8988T (cell line): Measurements from ENCODE around the gene TCAP.

Experiments used
- DNase-seq: peaks from one replicate; pipeline ENCODE4 v3.0.0; 2011

The TCAP gene

DNA sequence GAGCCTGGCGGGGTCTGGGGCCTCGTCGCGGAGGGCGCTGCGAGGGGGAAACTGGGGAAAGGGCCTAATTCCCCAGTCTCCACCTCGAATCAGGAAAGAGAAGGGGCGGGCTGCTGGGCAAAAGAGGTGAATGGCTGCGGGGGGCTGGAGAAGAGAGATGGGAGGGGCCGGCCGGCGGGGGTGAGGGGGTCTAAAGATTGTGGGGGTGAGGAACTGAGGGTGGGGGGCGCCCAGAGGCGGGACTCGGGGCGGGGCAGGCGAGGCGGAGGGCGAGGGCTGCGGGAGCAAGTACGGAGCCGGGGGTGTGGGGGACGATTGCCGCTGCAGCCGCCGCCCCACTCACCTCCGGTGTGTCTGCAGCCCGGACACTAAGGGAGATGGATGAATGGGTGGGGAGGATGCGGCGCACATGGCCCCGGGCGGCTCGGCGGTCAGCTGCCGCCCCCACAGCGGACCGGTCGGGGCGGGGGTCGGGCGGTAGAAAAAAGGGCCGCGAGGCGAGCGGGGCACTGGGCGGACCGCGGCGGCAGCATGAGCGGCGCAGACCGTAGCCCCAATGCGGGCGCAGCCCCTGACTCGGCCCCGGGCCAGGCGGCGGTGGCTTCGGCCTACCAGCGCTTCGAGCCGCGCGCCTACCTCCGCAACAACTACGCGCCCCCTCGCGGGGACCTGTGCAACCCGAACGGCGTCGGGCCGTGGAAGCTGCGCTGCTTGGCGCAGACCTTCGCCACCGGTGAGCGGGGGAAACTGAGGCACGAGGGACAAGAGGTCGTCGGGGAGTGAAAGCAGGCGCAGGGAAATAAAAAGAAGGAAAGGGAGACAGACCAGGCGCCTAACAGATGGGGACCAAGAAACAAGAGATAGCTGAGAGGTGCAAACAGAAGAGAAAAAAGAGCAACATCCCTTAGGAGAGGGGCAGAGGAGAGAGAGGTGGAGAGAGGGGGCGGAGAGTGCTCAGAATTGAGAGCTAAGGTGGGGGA is 3.1 kb downstream of the TCAP start, which contains the start of gene PNMT:
PNMT (plus strand) TSS at position 509 of the 980 bp plus-strand sequence; CDS start at position 532, 23 bp downstream.
- DNase-seq: peak; percentile 79

DNA sequence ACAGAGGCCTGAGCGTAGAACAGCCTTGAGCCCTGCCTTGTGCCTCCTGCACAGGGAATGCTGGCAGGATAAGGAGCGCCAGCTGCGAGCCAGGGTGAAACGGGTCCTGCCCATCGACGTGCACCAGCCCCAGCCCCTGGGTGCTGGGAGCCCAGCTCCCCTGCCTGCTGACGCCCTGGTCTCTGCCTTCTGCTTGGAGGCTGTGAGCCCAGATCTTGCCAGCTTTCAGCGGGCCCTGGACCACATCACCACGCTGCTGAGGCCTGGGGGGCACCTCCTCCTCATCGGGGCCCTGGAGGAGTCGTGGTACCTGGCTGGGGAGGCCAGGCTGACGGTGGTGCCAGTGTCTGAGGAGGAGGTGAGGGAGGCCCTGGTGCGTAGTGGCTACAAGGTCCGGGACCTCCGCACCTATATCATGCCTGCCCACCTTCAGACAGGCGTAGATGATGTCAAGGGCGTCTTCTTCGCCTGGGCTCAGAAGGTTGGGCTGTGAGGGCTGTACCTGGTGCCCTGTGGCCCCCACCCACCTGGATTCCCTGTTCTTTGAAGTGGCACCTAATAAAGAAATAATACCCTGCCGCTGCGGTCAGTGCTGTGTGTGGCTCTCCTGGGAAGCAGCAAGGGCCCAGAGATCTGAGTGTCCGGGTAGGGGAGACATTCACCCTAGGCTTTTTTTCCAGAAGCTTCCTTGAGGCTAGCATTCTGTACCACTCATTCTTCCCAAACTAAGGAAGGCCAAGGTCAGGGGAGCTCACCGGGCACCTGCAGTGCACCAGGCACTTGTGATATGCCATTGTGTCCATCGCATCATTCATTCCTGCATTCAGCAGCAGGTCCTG is 5.0 kb downstream of the TCAP start:
- DNase-seq: no peak

DNA sequence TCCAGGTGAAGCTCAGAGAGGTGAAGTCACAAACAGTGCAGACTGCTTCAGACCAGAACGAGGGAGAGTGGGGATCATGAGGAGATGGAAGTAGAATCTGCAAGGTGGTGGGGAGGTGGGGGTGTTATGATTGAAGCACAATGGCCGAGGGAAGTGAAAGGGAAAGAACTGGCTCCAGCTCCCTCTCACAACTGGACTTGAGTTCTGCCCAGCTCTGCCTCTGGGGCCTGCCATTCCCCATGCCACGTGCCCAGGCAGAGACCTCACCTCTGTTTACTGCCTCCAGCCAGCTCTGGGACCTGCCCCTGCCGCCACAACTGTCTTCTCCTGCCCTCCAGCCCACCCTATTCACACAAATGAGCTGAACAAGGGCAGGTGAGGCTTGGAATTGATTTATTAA is 5.6 kb downstream of the TCAP start:
- DNase-seq: no peak

DNA sequence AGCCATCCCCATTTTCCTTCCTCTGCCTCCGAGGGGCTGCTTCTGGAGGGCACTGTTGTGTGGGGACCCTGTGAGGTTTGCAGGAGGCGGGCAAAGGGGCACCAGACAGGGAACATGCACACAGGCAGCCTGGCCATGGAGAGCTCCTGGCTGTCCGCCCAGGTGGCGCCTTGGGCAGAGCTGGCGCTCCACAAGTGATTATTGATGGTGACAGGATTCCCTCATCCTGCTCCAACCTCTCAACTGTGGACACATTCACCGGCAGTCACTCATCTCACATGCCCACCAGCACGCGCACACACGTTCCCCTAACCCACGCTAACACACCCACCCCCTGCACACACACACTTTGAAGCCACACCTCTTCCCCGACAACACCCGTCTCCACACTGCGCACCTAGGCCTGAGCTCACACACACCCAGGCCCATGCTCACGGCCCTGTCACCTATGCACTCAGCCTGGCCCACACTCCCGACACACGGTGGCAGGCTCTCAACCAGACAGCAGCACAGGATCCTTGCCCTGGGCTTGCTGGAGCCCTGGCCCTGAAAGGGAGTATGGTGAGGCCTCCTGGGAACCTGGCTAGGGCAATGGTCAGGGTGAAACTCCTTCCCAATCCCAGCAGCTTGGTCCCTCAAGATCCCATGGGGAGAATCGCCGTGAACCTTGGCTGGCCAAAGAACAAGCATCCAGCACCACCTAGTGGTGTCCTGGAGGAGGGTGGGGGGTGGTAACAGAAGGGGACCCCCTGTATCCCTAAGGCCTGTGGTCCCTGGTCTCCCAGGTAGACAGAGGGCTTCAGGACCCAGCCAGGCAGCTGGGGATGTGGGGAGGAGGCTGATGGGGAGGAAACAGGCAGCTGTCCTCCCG is 6.7 kb downstream of the TCAP start:
- peak; percentile 80 for DNase-seq

DNA sequence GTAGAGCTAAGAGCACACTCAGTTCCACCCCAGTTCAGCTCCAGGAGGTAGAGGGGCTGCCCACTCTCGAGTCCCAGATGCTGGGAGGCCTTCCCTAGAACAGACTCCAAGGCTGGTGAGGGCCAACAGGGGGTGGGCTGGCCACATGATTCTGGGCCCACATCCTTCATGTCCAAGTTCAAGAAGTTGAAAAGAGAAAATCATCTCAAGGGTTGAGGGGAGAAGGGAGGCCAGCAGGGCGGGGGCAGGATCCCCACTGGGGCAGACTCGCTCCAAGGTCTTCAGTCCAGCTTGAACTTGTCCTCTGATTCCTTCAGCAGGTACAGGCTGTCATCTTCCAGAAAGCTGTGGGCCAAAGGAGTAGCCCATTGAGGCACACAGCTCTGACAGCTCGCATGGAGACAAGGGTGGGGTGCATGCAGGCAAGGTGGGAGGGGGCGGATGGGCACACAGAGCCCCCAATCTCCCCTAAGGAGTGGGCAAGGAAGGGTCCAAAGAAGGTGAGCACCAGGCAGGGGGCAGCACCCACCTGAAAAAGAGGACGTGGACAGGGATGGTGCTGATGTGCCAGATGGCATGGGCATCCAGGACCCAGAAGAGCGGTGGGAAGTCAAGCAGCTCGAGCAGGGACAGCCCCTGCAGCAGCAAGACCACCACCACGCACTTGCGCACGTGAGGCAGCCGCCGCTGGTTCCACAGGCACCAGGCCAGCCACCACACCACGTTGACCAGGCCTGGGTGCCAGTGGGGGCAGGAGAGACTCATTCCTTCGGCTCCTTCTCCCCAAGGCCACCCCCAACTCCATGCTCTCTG is 7.6 kb downstream of the TCAP start:
- no peak for DNase-seq

DNA sequence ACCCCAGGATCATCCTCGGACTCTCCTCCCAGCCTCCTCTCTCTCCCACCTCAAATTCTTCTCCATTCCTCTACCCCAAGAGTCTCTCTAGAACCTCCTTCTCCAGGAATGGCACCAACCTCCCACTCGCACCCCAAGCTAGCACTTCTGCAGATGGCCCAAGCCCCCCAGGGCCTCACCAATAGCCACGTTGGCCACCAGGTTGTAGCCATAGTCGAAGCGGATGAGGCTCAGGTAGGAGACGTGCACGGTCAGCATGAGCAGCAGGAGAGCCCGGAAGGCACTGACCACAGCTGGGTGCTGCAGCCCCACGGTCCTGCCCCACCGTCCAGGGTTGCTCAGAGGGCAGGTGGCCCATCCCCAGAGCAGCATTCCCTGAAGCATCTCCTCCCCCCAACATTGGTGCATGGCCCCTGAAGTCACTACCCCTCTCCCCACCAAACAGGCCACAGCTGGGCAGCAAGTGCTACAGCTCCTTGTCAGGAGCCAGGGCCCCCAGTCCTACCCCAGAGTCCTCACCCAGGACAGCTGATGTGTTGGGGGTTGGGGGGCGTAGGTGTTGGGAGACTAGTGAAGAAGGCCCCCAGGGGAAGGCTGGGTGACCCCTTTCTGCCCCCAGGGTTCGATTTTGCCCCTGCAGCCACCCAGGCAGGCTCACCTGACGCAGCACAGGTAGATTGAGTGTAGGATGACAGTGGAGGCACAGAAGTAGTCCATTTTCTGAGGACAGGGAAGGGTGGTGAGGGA is 8.4 kb downstream of the TCAP start:
- DNase-seq: no peak

DNA sequence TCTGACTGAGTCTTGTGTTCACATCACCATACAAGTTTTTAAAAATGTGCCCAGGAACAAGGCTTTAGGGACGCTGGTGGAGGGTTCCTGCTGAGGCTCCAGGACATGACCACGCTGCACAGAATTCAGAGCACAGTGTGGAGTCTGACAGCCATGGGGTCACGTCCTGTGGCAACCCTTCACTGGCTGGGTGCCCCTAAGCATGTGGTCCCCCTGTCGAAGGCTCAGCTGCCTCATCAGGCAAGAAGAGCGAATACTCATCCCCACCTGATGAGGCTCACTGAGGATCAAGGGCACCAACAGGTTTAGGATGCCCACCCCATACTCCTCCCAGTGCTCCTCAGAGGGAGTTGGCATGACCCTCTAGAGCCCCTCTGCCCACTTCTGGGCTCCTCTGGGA is 9.0 kb downstream of the TCAP start:
- no peak for DNase-seq

DNA sequence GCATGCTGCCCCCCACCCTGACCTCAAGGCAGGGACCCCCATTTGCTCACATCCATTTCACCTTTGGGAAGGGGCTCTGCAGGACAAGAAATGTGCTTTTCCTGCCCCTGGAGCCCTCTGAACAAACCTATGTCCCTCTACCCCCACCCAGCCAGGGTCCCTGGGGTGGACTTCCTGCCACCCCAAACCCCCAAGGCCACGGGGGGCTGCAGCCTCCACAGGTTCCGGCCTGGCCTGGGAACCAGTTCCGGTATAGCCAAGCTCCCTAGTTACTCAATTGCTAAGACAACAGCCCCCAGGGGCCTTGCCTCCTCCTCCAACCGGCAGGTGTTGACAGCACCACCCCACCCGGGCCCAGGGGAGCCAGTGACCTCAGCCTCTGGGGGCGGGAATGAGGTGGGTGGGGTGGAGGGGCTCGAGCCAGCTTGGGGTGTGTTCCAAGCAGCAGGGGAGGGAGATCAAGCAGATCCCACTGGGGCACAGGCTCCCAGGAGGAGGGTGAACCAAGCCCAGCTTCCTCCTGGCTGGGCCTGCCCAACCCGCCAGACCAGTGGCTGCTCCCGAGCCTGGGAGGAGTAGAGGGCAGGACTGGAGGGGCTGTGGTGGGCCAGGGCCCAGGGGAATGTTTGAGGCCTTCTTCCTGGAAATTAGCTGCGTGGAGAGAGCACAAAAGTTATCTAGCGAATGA is 9.7 kb downstream of the TCAP start:
- DNase-seq: no peak

DNA sequence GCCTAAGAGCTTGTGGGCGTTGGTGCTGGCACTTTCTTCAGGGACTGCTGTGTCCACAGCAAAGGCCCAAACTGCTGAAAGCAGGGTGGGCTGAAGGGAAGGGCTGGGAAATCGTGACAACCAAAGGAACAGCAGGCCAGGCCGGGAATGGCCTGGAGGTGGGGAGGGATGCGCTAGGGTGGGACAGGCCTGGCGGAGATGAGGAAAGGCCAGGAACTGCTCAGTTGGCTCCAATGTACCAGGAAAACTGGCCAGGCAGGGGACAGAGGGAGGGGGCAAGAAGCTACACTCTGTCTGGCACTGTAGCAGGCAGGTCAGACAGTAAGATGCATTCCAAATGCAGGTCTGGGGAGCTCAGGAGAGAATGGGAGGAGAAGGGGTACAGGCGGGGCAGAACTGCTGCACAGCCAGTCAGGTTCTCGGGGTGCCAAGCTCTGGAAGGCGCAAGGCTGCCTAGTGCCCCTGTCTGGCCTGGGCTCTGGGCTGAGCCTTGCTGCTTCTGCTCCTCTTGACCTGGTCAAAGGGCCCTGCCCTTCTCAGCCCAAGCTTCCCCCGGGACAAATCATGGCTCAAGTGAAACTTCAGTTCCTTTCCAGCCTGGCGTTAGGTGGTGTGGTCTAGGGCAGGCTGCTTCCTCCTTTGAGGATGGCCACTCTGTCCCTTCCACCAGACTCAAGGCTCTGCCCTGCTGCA is 10.4 kb downstream of the TCAP start:
- no peak for DNase-seq

DNA sequence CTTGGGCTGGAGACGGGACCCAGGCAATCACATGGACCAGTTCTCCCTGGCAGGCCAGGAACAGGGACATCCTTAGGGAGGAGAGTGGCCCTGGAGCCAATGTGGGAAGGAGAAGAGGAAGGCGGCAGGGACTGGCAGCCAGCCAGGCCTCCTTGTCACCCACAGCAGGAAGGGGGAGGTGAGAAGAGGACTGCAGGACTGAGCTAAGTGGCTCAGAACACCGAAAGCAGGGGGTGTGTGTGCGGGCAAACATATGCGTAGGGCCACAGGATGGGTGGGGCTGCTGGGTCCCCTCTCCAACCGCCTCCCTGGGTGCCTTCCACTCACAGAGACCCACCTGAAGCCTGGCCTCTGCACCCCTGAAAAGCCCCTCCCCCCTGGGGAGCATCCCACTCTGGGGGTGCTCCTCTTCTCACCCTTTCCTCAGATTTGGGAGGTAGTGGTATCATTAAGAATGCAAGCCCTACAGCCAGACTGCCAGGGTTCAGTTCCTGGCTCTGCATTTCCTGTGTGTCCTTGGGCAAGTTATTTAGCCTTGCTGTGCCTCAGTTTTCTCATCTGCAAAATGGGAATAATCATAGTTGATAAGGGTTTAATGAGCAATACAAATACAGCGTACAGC is 11.2 kb downstream of the TCAP start:
- DNase-seq: no peak

DNA sequence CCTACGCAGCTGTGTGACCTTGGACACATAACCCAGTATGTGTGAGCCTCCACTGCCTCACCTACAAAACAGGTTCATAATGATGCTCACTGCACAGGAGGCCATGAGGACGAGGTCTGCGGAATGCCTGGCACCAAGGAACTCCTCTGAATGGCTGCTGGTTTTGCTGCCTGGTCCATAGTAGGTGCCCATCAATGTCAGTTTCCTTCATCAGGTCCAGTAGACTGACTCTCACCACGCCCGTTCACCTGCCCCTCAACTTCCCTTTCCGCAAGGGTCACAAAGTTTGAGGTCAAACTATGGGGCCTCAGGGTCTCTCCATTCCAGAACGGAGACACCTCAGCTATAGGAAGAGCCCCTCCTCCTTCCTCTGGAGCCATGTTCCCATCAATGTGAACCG is 11.9 kb downstream of the TCAP start:
- no peak for DNase-seq

DNA sequence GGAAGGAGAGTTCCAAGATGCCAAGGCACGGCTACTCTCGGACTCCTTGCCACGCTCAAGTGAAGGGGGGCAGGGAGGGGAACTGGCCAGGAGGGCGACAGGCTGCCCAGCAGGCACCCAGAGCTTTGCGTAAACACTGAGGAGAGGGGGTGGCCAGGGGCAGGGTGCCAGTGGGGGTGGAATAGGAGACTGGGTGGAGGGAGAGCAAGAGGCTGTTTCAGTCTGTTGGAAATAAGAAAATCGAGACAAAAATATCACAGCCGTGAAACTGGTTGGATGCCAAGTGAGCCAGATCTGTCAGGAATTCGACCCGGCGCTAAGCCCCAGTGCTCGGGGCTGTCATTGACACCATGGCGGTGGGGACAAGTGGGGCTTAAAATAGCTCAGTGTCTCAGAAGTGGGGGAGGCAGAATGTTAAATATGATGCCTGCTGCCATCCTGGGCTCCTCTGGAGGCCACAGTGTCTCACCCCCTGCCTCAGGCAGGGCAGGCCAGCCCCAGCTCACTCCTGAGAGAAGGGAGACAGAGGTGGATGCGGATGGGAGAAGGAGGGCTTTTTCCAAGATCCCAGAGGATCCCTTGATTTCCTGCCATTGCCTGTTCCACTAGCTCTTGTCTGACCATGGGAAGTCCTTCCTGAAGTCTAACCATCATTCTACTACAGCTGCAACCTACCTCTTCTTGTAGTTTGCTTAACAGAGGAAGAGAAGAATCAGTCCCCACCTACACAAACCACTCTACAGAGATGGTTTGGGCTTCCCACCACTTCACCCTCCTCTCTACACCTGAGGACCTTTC is 12.6 kb downstream of the TCAP start:
- no peak for DNase-seq

DNA sequence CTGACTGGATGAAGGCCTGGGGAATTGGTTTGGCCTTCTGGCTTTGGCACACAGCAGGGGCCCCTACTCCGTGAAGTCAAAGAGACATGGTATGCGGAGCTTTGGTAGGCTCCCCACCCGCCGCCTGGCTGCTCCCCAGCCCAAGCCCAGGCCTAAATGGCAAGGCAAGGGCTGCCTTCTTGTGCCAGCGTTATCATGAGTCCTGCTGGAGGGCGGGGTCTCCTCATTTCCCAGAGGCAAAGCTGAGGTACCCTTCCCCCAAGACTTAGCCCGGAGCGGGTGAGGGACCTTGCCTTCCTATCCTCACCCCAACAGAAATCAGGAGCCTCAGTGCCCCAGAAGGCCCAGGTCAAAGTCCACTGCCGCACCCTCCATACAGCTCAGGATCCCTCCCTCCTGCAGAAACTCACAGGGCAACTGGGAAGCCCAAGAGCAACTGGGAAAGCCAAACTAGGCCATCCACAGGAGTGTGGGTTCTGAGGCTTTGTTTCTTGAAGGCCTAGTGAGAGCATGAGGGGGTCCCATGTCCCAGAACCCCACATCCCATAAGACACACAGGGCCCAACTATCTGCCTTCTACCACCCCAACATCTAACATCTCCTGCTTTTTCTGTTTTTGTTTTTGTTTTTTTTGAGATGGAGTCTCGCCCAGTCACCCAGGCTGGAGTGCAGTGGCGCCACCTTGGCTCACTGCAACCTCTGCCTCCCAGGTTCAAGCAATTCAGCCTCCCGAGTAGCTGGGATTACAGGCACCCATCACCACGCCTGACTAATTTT is 13.4 kb downstream of the TCAP start:
- DNase-seq: no peak

DNA sequence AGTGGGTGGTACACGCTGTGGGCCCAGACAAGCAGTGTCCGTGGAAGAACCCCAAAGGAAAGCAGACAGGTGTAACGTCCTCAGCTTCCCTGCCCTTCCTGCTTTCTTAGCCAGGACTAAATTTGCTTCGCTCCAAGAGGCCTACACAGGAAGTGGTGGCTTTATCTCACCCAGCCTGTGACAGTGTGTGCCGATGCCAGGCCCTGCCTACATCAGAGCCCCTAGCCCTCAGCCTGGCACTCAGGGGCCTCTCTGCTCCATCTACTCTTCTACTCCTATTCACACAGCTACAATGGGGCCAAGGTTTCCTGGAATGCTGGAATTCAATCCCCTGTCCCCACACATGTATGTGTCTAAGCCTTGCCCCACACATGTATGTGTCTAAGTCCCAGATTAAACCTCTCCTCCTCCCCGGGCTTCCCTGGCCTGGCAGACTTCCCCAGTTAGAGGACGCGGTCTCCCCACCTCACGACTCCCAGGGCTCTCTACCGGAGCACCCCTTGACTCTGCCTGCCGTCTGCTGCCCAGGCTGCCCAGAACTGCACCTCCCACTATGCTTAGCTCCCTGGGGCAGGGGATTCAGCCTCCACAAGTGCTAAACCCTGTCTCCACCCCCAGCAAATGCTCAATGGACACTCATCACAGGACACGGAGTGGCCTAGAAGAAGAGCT is 14.5 kb downstream of the TCAP start:
- DNase-seq: no peak

DNA sequence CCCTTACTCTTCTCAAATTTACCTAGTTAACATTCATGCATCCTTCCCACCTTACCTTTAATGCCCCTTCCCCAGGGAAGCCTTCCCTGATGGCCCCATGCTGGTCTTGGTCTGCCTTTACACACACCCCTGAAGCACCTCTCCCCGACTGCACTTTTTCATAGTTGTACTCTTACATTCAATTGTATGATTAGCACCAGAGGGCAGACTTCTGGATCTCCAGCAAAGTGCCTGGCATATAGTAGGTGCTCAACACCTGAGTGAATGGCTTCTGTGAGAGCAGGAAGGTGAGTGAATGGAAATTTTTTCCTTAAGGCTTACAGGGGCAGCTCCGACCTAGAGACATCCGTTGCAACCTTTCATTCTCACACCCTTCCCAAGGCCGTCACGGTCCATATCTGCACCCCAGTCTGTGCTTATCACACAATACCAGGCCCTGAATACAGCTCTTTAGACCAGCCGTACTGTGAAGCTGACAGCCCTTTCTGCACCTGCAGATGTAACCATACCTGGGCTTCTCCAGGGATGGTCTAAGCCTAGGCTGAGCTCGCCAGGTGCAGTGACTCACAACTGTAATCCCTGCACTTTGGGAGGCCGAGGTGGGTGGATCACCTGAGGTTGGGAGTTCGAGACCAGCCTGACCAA is 18.3 kb downstream of the TCAP start:
- DNase-seq: no peak

DNA sequence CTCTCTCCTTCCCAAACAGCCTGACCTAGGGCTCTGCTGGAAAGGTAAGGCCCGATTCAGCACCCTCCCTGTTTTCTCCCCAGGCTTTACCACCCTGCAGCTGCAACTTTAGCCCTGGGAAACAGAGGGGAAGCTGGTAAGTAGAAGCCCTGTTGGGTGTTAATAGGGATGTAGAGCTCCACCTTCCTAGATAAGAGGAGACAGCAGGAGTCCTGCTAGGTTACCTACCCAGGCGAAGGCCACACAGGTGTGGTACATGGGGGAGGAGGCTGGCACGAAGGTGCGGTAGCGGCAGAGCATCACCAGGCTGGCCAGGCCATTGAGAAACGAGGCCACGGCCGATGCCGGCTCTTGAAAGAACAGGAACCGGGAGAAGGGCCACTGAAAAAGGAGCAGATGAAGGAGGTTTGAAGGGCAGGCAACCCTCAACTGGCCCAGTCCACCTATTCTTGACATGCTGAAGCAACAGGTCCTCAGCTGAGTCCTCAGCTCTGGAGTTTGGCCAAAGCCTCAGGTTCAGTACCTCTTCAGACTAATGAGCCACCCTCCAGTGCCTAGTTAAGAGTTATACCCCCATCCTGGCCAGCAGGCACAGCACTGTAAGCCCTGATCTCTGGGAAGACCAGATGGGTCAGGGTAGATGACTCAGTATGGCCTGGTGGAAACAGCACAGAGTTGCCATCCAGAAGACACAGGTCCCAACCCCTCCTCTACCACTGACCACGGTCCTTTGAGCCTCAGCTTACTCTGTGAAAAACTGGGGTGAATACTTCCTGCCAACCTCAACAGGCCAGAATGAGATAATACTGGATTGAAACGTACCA is 19.4 kb downstream of the TCAP start:
- no peak for DNase-seq
